Measurements from ENCODE around the gene NPAS3. TPM values are rescaled to one million over a fixed set of nuclear protein-coding genes. Genes with fewer than 3 reads are reported as not detected.

NPAS3 gene
- total RNA-seq, 4 donors from 2014 or later, result 1.9 to 10.6 (median 2.2) TPM

DNA sequence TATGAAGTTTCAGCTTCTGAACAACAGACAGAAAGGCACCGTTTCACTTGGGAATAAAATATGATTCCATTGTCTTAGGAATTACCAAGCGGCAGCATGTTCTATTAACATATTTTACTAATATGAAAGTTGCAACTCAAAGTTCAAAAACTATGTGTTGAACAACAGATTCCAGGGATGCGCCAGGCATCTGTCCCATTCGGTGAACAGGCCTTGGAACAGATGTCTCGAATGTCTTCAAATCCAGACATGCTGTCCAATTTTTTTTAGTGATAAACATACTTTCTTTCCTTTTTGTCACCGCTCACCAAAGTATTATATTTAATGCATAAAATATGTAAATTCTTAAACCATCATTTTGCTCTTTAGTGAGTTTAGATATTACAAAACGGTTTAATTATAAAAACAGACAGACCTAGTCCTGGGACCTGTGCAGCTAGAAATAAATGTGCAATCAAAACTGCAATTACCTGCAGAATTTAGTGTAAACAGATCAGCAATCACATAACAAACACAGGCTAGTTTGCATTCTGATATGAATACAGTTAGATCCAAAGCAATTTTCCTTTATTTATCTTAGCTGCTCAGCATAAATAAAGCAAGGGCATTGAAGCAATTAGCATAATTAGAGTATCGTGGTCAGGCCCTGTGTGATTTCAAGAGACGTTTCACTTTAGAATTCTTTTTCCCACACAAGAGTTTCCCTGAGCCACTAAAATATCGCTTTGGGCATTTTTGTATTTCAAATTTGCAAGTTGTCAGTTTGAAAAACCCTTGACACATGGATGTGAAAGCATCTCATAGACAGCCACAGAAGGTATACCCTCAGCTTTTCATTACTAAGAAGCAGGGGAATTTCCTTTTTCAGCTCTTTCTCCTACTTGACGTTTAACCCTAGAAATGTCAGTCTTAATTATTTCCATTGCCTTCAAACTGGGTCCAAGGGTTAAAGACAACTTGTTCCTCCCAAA lies 591.4 kb downstream of the NPAS3 start:
- Histone ChIP-seq H3K36me3 (no peaks in the 10 kb centered on the region), H3K4me1 (no peaks in the 10 kb centered on the region), H3K27ac (no peak overlapping the region), H3K27me3 (no peaks in the 10 kb centered on the region), H3K4me3 (no peak overlapping the region), H3K9me3 (no peaks in the 10 kb centered on the region)
- no peak for ATAC-seq
- no peak for TF ChIP-seq EP300 (IDR thresholded peaks at IDR 0.05)
- TF ChIP-seq POLR2AphosphoS5 (IDR thresholded peaks at IDR 0.05), result no peak
- no peak for TF ChIP-seq POLR2A (IDR thresholded peaks at IDR 0.05)
- TF ChIP-seq CTCF (IDR thresholded peaks at IDR 0.05), result no peak
- WGBS, 2 donors (ENCODE audit: low coverage in 1 of 2), result 89 to 92% methylated on average over 11 of the region's 11 CpGs

GRCh38 chr14:33532553-33532952 lies 593.9 kb downstream of the NPAS3 start:
- TF ChIP-seq CTCF (IDR thresholded peaks at IDR 0.05) (no peak), EP300 (IDR thresholded peaks at IDR 0.05) (no peak), POLR2AphosphoS5 (IDR thresholded peaks at IDR 0.05) (no peak), POLR2A (IDR thresholded peaks at IDR 0.05) (no peak)
- WGBS, 2 donors (ENCODE audit: low coverage in 1 of 2), result 71 to 83% methylated on average over 2 to 3 of the region's 3 CpGs
- H3K9me3 ChIP-seq, result no peaks in the 10 kb centered on the region
- H3K27me3 ChIP-seq, result no peaks in the 10 kb centered on the region
- H3K27ac ChIP-seq, result no peak overlapping the region
- H3K4me1 ChIP-seq, result no peaks in the 10 kb centered on the region
- H3K4me3 ChIP-seq, result no peak overlapping the region
- H3K36me3 ChIP-seq, result no peaks in the 10 kb centered on the region
- ATAC-seq, result no peak

GRCh38 chr14:33534104-33534503 lies 595.4 kb downstream of the NPAS3 start:
- TF ChIP-seq EP300 (IDR thresholded peaks at IDR 0.05), result no peak
- no peak for TF ChIP-seq POLR2A (IDR thresholded peaks at IDR 0.05)
- TF ChIP-seq POLR2AphosphoS5 (IDR thresholded peaks at IDR 0.05), result no peak
- TF ChIP-seq CTCF (IDR thresholded peaks at IDR 0.05), result no peak
- Histone ChIP-seq H3K4me1 (no peaks in the 10 kb centered on the region), H3K4me3 (no peak overlapping the region), H3K27me3 (no peaks in the 10 kb centered on the region), H3K36me3 (no peaks in the 10 kb centered on the region), H3K27ac (no peak overlapping the region), H3K9me3 (no peaks in the 10 kb centered on the region)
- WGBS, 2 donors (ENCODE audit: low coverage in 1 of 2), result 80 to 100% methylated on average over 2 of the region's 2 CpGs
- ATAC-seq, result no peak

DNA sequence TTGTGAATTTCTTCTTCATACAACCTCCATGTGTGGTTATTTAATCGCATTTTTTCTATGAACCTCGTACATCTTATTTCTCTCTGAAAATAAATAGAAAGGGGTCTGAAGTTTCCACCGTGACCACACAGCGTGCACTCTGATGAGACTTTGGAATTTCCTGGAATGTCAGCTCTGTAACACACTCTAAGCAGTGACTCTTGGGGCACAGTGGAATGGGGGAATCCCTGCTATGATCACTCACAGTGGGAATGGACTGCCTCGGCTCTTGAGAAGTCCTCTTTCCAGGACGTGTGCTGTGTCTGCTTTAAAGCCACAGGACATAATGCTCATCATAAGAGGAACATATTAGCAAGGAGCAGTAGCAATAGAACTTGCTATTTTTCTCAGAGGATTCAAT lies 596.0 kb downstream of the NPAS3 start:
- Histone ChIP-seq H3K4me3 (no peak overlapping the region), H3K9me3 (no peaks in the 10 kb centered on the region), H3K27me3 (no peaks in the 10 kb centered on the region), H3K27ac (no peak overlapping the region), H3K36me3 (no peaks in the 10 kb centered on the region), H3K4me1 (no peaks in the 10 kb centered on the region)
- WGBS, 2 donors (ENCODE audit: low coverage in 1 of 2), result 65 to 70% methylated on average over 2 to 4 of the region's 6 CpGs
- TF ChIP-seq POLR2AphosphoS5 (IDR thresholded peaks at IDR 0.05) (no peak), EP300 (IDR thresholded peaks at IDR 0.05) (no peak), CTCF (IDR thresholded peaks at IDR 0.05) (no peak), POLR2A (IDR thresholded peaks at IDR 0.05) (no peak)
- ATAC-seq, result no peak

DNA sequence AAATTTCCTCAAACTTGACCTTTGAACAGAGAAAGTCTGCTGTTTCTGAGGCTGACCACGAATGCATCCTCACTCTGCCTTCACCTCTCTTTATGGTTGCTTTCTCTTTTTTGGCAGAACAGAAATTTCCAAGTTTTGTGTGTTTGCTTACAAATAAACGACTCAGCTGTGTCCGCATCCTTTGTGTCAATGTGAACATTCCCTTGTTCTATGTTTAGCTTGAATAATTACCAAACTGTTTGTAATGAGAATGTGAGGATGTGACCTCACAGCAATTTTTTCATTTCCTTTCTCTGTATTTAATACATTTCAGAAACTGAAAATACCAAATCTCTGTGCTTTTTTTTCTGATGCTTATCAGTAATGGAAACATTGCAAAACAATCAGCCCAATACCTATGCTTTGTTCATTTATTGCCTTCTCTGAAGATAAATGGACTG lies 601.3 kb downstream of the NPAS3 start:
- TF ChIP-seq EP300 (IDR thresholded peaks at IDR 0.05) (no peak), CTCF (IDR thresholded peaks at IDR 0.05) (no peak), POLR2A (IDR thresholded peaks at IDR 0.05) (no peak), POLR2AphosphoS5 (IDR thresholded peaks at IDR 0.05) (no peak)
- H3K36me3 ChIP-seq, result no peaks in the 10 kb centered on the region
- H3K27ac ChIP-seq, result no peak overlapping the region
- H3K9me3 ChIP-seq, result no peaks in the 10 kb centered on the region
- ATAC-seq, result no peak
- WGBS, 2 donors (ENCODE audit: low coverage in 1 of 2), result 63 to 97% methylated on average over 3 of the region's 3 CpGs
- no peaks in the 10 kb centered on the region for H3K4me1 ChIP-seq
- no peak overlapping the region for H3K4me3 ChIP-seq
- no peaks in the 10 kb centered on the region for H3K27me3 ChIP-seq
